Measurements from ENCODE around the gene ZDHHC1.

- no peak for TF ChIP-seq EP300 (IDR thresholded peaks at IDR 0.05)
- no peak for TF ChIP-seq CTCF (IDR thresholded peaks at IDR 0.05)
These were observed 20.4 kb upstream of the ZDHHC1 start for GRCh38 chr16:67436640-67437193.
